ENCODE measurements around the gene OR4X2.

Gene OR4X2

GRCh38 chr11:48272606-48273005, 27.7 kb downstream of the OR4X2 start:
- Histone ChIP-seq H2AFZ (ENCODE audit: low read depth, low read length) (no peak overlapping the region), H4K8ac (ENCODE audit: low read length) (no peak overlapping the region), H2BK5ac (ENCODE audit: low read depth, low read length, poor library complexity, severe bottlenecking) (no peak overlapping the region), H3K36me3 (ENCODE audit: control insufficient read depth in 1 of 2, insufficient read depth in 2 of 2, low read depth in 1 of 2, low read length in 2 of 2) (no peaks in the 10 kb centered on the region), H3K4me3 (ENCODE audit: insufficient read depth in 1 of 2, low read depth in 1 of 2, low read length in 2 of 2) (no peak overlapping the region), H3K4me2 (ENCODE audit: low read length, poor library complexity, severe bottlenecking) (no peak overlapping the region), H3K23ac (ENCODE audit: low read length in 2 of 2) (no peak overlapping the region), H3K14ac (ENCODE audit: low read length in 2 of 2) (no peak overlapping the region), H2AK5ac (ENCODE audit: low read length, severe bottlenecking) (no peak overlapping the region), H3K9me3 (ENCODE audit: control insufficient read depth, low read length) (no peaks in the 10 kb centered on the region), H3K27me3 (ENCODE audit: control insufficient read depth in 1 of 2, insufficient read depth in 1 of 2, low read length in 2 of 2) (no peaks in the 10 kb centered on the region), H3K27ac (ENCODE audit: low read length, poor library complexity, severe bottlenecking) (no peak overlapping the region), H2BK15ac (ENCODE audit: low read depth, poor library complexity, severe bottlenecking) (no peak overlapping the region), H3K18ac (ENCODE audit: low read depth in 1 of 2, low read length in 2 of 2) (no peak overlapping the region), H3K4ac (ENCODE audit: low read depth in 1 of 2, low read length in 2 of 2) (no peak overlapping the region), H3K4me1 (ENCODE audit: control insufficient read depth, insufficient read depth, low read depth, low read length) (no peaks in the 10 kb centered on the region), H2BK120ac (ENCODE audit: low read depth, low read length) (no peak overlapping the region), H4K91ac (ENCODE audit: low read length) (no peak overlapping the region), H3K79me1 (replicated peaks; ENCODE audit: low read length, poor library complexity, severe bottlenecking) (no peaks in the 10 kb centered on the region), H3K9ac (ENCODE audit: low read length) (no peak overlapping the region), H2BK12ac (ENCODE audit: low read length in 2 of 2) (no peak overlapping the region)
- DNase-seq: no peak
- WGBS: 71% methylated on average over 1 of the region's 1 CpG

All from mesenchymal stem cell (in vitro differentiated cells and primary cell).